PFSK-1 (cell line): ENCODE measurements around the gene SPTAN1.

Source experiments
- FOXP2 ChIP-seq: optimal IDR thresholded peaks from 2 replicates; pipeline ENCODE3; 2011; ENCODE audit warnings: borderline replicate concordance, control low read depth, inconsistent platforms; ENCODE audit not compliant: insufficient read depth; ENCODE audit errors: extremely low read length, extremely low read depth
- POLR2AphosphoS5 ChIP-seq: IDR thresholded peaks from 2 replicates; pipeline ENCODE4 v1.6.1; 2012; ENCODE audit warnings: low read depth, mild to moderate bottlenecking, control low read depth, low read length, moderate library complexity
- SIN3A ChIP-seq: IDR thresholded peaks from 2 replicates; pipeline ENCODE4 v1.6.1; 2012; ENCODE audit warnings: mild to moderate bottlenecking, low read length, moderate library complexity, borderline replicate concordance; ENCODE audit not compliant: insufficient read depth
- TAF1 ChIP-seq: IDR thresholded peaks from 2 replicates; pipeline ENCODE4 v1.6.1; 2012; ENCODE audit warnings: low read length, control low read depth, borderline replicate concordance; ENCODE audit not compliant: insufficient read depth
- TF ChIP-seq, protein P1 (sequence below), 2 experiments: IDR thresholded peaks; 2 replicates each; pipeline versions ENCODE4 v1.6.1 to v1.8.0; 2011 to 2012; ENCODE audit warnings: low read depth in 2 of 2, low read length in 2 of 2, control low read depth in 1 of 2, inconsistent platforms in 1 of 2, mild to moderate bottlenecking in 1 of 2, moderate library complexity in 1 of 2; ENCODE audit not compliant: insufficient read depth in 1 of 2

SPTAN1 gene

DNA sequence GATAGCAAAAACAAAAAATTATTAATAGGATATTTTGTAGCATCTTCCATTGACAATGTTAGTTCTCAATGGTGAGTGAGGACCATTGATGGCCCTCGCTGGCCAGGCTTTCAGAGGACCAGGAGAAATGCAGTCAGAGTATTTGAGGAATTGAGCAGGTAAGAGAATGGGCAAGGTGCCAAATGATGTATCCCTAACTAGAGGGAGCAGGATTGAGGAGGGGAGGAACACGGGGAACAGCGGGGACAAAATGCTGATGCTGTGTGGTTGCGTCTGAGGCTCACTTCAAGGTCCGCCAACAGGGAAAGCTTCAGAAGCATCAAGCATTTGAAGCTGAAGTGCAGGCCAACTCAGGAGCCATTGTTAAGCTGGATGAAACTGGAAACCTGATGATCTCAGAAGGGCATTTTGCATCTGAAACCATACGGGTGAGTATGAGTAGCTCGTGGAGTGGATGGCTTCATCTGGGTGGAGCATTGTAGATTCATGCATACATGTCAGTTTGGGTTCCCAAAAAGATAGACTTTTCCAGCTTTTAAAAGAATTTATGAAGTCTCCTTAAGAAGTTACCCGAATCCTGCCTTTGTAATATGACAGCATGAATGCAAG is 16.2 kb downstream of the SPTAN1 start:
- TF ChIP-seq SIN3A: no peak
- no peak for TF ChIP-seq TAF1
- no peak for TF ChIP-seq FOXP2
- TF ChIP-seq, protein P1, sequence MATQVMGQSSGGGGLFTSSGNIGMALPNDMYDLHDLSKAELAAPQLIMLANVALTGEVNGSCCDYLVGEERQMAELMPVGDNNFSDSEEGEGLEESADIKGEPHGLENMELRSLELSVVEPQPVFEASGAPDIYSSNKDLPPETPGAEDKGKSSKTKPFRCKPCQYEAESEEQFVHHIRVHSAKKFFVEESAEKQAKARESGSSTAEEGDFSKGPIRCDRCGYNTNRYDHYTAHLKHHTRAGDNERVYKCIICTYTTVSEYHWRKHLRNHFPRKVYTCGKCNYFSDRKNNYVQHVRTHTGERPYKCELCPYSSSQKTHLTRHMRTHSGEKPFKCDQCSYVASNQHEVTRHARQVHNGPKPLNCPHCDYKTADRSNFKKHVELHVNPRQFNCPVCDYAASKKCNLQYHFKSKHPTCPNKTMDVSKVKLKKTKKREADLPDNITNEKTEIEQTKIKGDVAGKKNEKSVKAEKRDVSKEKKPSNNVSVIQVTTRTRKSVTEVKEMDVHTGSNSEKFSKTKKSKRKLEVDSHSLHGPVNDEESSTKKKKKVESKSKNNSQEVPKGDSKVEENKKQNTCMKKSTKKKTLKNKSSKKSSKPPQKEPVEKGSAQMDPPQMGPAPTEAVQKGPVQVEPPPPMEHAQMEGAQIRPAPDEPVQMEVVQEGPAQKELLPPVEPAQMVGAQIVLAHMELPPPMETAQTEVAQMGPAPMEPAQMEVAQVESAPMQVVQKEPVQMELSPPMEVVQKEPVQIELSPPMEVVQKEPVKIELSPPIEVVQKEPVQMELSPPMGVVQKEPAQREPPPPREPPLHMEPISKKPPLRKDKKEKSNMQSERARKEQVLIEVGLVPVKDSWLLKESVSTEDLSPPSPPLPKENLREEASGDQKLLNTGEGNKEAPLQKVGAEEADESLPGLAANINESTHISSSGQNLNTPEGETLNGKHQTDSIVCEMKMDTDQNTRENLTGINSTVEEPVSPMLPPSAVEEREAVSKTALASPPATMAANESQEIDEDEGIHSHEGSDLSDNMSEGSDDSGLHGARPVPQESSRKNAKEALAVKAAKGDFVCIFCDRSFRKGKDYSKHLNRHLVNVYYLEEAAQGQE (IDR thresholded peaks at IDR 0.05; ENCODE audit: insufficient read depth in 1 of 2, low read depth in 2 of 2, low read length in 2 of 2): no peak
- no peak for TF ChIP-seq POLR2AphosphoS5

DNA sequence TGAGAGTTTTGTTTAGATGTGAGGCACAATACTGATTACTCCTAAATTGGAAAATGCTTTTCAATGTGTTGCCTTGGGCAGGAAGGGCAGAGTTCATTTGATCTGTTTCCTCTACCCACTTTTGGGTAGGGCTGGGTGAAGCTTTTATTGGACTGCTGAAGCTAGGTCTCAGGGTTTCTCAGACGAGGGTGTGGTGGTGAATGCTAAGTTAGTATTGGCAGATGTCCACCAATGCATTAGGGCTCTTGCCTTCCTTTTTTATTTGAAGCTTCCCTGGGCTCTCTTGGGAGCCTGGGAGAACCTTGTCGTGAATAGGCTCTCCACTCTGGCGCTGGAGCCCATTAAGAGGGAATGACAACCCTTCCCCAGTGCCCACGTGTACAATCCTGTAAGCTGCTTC is 23.1 kb downstream of the SPTAN1 start:
- TF ChIP-seq POLR2AphosphoS5 (no peak), SIN3A (no peak), TAF1 (no peak), FOXP2 (no peak)
- TF ChIP-seq, protein P1 (IDR thresholded peaks at IDR 0.05; ENCODE audit: insufficient read depth in 1 of 2, low read depth in 2 of 2, low read length in 2 of 2): no peak

DNA sequence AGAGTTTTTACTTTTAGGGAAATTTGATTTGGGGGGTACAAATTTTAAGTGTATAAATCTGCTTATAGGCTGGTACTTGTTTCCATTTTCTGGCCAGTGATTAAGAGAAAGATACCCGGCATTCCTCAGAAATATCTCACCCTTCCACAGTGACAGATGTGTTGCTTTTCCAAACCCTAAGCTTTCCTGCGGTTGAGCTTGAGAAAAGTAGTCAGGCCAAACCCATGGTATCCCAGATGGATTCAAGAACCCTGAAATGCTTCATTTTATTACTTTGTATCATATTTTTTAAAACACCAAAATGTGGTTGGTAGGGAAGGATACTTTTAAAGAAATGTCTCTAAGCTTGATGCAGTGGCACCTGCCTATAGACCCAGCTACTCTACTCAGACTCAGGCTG is 23.5 kb downstream of the SPTAN1 start:
- TF ChIP-seq SIN3A (no peak), FOXP2 (no peak), TAF1 (no peak), POLR2AphosphoS5 (no peak)
- TF ChIP-seq, protein P1 (IDR thresholded peaks at IDR 0.05; ENCODE audit: insufficient read depth in 1 of 2, low read depth in 2 of 2, low read length in 2 of 2): no peak

DNA sequence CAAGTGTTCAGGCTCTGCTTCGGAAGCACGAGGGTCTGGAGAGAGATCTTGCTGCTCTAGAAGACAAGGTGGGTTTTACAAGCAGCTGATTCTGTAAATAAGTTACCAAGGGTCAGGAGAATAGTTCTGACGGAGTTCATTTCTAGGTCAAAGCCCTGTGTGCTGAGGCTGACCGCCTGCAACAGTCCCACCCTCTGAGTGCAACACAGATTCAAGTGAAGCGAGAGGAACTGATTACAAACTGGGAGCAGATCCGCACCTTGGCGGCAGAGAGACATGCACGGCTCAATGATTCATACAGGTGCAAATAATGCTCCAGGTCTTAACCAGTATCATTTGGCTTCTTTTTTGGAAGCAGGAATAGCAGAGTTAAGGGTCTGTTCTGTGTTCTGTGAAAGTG is 24.8 kb downstream of the SPTAN1 start:
- TF ChIP-seq, protein P1 (IDR thresholded peaks at IDR 0.05; ENCODE audit: insufficient read depth in 1 of 2, low read depth in 2 of 2, low read length in 2 of 2): no peak
- TF ChIP-seq TAF1: no peak
- TF ChIP-seq POLR2AphosphoS5: no peak
- TF ChIP-seq SIN3A: no peak
- no peak for TF ChIP-seq FOXP2
